GM19463 (cell line): ENCODE measurements around the gene DNA2.
"Not testable (repeated sequence)": the region's sequence is repeated elsewhere in the genome, so short reads cannot be mapped to it uniquely, and the experiment has no call there.

Experiments used
- ATAC-seq: cut with Tn5 transposase; IDR thresholded peaks from one replicate; pipeline ENCODE4 v1.9.1; 2021; ENCODE audit warnings: mild to moderate bottlenecking, moderate library complexity; ENCODE audit not compliant: unreplicated experiment

DNA2 gene

GRCh38 chr10:68471586-68472408 is at the start of gene DNA2:
TSS of gene DNA2 (minus strand) at chr10:68471973. CDS start at chr10:68471864, 109 bp downstream.
- ATAC-seq = peak; percentile 89

GRCh38 chr10:68518609-68519008 is 46.8 kb upstream of the DNA2 start:
- not testable (repeated sequence) for ATAC-seq

GRCh38 chr10:68517188-68517587 is 45.4 kb upstream of the DNA2 start:
- no peak for ATAC-seq

GRCh38 chr10:68516766-68517165 is 45.0 kb upstream of the DNA2 start:
- ATAC-seq = no peak

GRCh38 chr10:68516216-68516615 is 44.4 kb upstream of the DNA2 start:
- not testable (repeated sequence) for ATAC-seq

- no peak for ATAC-seq
These were observed 36.3 kb upstream of the DNA2 start for GRCh38 chr10:68508090-68508489.

GRCh38 chr10:68506411-68506810 is 34.6 kb upstream of the DNA2 start:
- ATAC-seq = no peak

GRCh38 chr10:68502846-68503245 is 31.1 kb upstream of the DNA2 start:
- ATAC-seq = no peak

- no peak for ATAC-seq
These were observed 29.9 kb upstream of the DNA2 start for GRCh38 chr10:68501691-68502090.

GRCh38 chr10:68499544-68499943 is 27.8 kb upstream of the DNA2 start:
- no peak for ATAC-seq

GRCh38 chr10:68496072-68496471 is 24.3 kb upstream of the DNA2 start:
- no peak for ATAC-seq

GRCh38 chr10:68492118-68492517 is 20.3 kb upstream of the DNA2 start:
- no peak for ATAC-seq

- ATAC-seq = no peak
These were observed 18.1 kb upstream of the DNA2 start for GRCh38 chr10:68489919-68490318.

GRCh38 chr10:68474021-68474420 is 2.2 kb upstream of the DNA2 start:
- no peak for ATAC-seq

- no peak for ATAC-seq
These were observed 649 bp downstream of the DNA2 start for GRCh38 chr10:68471063-68471585.

- ATAC-seq = no peak
These were observed 1.5 kb downstream of the DNA2 start for GRCh38 chr10:68470300-68470699.

- no peak for ATAC-seq
These were observed 1.9 kb downstream of the DNA2 start for GRCh38 chr10:68469838-68470237.

- ATAC-seq = not testable (repeated sequence)
These were observed 7.0 kb downstream of the DNA2 start for GRCh38 chr10:68464729-68465128.

- no peak for ATAC-seq
These were observed 8.2 kb downstream of the DNA2 start for GRCh38 chr10:68463365-68464093.

- no peak for ATAC-seq
These were observed 9.2 kb downstream of the DNA2 start for GRCh38 chr10:68462536-68462935.

GRCh38 chr10:68461032-68461431 is 10.7 kb downstream of the DNA2 start:
- ATAC-seq = no peak

- not testable (repeated sequence) for ATAC-seq
These were observed 22.1 kb downstream of the DNA2 start for GRCh38 chr10:68449698-68450097.
